ENCODE data around the gene HBS1L.

The HBS1L gene

DNA sequence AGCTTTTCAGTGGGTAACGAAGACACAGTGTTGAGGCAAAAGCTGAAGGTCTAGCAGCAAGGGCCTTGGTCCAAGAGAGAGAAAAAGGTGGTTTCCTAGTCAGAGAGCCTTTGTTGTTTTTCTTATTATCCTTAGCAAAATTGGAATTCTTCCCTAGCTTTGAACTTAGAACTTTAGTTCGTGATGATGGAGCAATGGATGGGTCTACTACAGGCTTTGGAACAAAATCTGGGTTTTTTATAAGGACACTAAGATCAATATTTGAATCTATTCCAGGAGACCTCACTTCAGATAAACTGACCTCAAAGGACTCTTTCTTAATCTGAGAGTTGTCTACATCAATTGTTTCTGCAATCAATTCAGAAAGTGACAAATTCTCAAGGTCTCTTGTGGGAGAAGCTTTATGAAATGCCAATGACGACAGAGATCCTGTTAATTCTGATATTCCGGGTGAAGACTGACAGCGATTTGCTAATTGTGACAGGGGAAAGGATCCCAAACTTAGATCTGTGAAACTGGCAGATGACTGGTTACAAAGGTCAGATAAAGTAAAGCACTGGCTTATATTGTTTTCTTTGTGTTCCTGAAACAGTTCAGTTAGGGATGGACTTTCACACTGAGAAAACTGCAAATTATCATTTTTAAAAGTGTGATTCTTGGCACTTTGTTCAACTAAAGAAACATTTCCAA, 17.7 kb downstream of the HBS1L start:
- no peak for DNase-seq (ENCODE audit: low spot score)

DNA sequence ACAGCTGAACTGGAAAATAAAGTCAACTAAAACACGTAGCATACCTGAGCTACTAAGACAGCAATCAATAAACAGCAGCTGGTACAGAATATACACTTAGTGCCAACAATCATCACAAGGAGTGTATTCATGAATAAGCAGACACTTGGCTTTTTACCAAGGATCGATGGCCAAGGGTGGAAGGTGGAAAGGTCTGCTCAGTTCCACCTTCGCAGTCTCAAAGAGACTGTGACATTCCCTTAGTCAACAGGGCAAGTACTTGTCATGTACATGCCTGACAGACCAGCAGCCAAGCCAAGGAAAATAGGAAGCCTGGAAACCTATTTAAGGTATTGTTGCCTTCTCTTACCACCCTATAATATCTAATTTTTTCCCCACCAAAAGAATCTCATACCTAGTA, 21.4 kb downstream of the HBS1L start:
- peak; percentile 30 for DNase-seq (ENCODE audit: low spot score)

DNA sequence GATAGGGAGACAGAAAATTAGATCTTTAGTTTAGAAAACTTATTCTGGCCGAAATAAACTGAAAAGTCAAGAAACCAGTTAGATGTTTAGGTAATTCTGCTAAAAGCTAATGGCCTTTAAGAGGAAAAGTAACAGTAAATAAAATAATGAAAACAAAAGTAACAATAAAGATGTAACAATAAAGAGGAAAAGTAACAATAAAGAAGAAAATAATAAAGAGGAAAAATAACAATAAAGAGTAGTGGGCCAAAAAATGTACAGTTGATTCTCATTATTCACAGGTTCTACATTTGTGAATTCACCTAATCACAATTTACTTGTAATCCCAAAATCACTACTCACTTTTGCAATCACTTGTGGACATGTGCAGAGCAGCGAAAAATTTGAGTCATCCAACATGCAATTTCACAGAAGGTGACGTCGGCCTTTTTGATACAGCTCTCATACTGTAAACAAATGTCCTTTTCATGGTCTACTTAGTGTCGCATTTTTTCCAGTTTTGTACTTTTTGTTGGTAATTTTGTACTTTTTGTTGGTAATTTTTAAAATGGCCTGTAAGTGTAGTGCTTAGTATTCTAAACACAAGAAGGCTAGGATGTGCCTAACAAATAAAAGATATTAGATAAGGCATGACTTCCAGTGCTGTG, 24.0 kb downstream of the HBS1L start:
- DNase-seq (ENCODE audit: low spot score): no peak

DNA sequence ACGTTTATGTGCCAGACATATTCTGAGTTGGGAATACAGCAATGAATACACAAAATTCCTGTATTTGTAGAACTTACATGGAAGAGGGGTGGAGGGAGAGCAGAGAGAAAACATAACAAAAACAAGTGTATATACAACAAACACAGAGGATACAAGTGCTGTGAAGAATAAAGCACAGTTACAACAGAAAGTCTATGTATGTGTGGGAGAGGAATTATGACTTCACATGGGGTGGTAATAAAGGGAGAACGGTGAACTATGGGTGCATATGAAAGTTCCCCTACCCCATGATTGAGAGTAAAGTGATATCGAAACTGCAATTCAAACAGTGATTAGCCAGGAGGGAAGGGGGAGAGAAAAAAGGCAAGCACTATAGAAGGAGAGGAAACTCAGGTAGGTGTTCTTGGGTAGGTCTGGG, 24.6 kb downstream of the HBS1L start:
- DNase-seq (ENCODE audit: low spot score): no peak

DNA sequence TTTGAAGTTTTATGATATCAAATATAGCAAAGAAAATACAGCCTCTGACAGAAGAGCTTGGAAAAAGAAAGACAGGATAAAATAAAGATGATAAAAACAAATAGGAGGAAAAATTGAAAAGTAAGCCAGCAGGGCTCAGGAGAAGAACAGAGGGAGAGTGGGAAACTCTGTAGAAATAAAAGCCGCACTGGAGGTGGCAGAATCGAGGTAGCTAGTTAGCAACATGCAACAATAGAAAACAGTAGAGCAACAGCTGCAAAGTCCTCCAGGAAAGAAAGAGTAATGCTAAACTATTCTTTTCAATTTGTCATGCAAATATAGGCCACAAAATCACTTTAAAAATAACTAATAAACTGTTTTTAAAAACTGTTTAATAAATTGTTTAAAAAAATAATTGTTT, 28.8 kb downstream of the HBS1L start:
- no peak for DNase-seq (ENCODE audit: low spot score)

DNA sequence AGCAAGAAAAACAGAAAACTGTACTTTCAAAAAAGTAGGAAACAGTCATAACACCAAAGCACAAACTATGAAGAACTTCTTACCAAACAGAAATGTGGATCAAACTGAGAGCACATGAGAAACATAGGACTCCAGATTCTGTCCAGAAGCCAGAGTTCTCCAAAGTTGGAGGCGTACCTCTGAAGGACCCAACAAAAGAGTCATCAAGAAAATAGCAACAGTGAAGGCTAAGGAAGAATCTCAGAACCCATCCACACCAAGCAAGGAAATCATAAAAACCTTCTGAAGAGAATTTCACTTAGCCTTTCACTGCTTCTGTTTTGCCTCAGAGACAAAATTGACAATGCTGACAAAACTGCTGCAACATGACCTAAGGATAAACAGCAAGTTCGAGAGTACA, 29.4 kb downstream of the HBS1L start:
- DNase-seq (ENCODE audit: low spot score): no peak

DNA sequence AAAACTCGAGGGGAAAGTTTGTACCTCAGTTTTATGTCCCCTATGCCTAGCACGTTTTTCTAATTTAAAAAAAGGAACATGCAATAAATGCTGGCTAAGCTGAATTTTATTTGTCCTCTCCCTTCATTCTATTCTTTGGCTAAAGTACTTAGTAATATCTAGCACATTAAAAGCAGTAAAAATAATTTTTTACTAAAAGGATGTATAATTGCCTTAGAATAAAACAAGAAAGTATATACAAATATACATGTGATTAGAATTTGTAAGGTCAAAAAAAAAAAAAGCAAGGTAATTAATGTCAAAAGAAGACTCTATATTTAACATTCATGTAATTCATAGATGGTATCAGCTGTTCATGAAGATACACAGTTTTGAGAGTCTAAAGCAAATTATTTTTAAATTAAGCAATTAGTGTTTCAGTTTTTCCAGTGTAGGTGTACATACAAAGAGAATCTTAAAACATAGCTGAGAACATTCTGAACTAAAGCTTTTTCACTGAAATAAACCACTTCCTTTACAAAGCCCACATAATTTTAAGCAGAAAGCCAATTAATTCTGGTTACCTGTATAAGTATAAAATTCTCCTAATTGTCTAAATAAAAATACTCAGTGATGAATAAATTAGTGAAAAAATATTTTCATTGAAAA, 32.4 kb downstream of the HBS1L start:
- no peak for DNase-seq (ENCODE audit: low spot score)

DNA sequence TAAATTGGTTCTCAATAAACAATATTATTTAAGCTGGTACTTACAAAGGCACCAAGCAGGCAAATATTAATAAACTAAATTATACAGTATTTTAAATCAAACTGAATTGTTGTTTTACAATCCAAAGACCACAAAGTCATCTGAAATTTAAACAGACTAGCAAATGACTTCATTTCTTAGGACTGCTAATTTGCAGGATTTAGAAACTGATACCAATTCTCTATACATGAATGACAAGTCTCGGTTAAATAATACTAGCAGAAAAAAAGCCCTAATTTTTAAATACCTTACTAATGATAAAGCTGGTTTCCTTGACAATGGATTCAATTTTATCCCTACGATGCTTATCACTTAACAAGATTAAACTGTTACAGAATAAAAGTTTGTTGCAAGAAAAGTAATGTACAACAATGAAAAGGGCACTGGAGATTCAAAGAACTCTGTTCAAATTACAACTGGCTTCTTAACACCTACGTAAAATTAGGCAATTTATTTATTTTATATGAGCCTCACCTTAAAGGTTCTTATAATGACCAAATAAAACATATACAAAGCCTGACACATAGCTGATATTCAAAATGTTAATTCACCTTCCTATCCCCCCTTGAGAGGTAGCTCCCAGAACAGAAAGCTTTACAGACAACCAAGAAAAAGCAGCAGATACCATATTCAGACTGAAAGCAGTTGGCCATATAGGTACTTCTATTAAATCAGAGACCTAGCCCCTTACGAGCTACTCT, 33.1 kb downstream of the HBS1L start:
- no peak for DNase-seq (ENCODE audit: low spot score)

DNA sequence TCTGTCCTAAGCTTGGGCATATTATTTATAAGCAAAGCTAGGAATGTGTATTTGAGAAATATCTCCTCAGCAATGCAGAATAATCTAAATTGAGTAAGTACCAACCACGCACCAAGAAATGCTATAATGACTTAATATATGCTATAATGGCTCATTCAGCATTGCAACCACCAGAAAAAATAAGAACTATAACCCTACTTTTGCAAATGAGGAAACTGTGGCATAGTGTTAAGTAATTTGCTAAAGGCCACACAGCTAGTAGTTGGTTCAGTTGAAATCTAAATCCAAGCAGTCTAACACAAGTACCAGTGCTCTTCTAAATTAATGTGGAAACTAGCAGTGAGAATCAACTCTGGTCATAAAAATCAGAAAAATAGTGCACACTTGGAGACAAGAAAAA, 35.7 kb downstream of the HBS1L start:
- no peak for DNase-seq (ENCODE audit: low spot score)

DNA sequence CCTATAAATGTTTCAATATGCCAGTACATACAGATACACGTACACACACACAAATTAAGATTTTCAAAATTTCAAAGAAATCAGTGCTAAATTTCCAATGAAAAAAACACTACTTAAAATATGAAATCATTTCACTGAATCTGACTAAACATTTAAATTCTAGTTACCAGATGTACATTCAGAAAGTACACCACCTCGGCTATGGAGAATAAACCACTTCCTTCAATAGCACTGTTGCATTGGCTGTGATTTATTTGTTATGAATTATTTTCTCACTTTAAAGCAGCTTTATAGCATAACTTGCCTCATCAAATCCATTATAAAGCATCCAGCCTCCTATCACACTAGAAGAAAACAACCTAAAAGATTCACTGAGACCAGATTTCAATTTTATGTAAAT, 36.6 kb downstream of the HBS1L start:
- no peak for DNase-seq (ENCODE audit: low spot score)

DNA sequence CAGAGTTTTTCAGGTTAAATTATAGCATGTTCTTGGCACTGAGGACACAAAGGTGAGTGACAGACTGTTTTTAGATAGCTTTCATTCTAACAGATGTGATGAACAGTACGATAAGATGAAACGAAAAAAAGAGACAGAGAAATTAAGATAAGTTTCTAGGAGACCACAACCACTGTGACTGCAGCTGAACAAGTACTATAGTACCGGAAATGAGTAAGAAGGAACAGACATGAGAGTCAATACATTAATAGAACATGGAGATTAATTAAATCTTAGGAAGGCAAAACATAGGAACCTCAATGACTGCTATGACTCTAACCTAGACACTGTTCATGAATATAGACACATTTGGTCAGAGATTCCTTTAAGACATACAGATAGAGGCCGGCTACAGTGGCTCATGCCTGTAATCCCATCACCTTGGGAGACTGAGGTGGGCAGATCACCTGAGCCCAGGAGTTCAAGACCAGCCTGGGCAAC, 40.2 kb downstream of the HBS1L start:
- no peak for DNase-seq (ENCODE audit: low spot score)

DNA sequence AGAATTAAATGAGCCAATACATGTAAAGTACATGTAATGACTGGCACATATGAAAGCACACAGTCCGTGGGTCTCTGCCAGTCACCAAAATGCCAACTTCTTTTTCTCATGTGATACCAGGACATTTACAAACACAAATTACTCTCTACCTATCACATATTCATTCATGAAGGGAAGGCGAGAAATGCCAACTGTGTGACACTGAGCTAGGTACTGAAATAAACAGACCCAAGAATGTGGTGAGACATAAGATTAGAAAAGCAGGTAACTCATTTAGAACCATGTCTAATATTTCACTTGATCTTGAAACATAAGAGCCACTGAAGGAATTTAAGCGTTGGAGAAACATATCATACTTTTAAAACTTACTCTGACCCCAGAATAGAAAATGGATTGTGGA, 41.4 kb downstream of the HBS1L start:
- DNase-seq (ENCODE audit: low spot score): peak; percentile 66

DNA sequence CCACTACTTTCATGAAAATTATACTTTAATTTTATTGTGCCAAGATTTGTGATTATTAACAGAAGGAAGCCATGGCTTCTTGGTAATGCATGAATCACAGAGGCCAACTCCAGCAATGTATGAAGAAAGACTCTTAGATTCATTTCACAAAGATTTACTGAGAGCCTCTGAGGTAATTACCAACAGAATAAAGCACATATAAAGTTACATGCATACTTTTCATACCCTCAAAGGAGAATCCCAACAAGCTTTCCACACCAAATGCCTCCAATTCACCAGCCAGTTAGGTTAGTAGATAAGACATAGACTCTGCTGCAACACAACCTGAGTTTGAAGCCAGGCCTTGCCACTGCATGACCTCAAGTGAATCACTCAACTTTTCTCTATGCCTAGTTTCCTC, 41.9 kb downstream of the HBS1L start:
- peak; percentile 68 for DNase-seq (ENCODE audit: low spot score)

DNA sequence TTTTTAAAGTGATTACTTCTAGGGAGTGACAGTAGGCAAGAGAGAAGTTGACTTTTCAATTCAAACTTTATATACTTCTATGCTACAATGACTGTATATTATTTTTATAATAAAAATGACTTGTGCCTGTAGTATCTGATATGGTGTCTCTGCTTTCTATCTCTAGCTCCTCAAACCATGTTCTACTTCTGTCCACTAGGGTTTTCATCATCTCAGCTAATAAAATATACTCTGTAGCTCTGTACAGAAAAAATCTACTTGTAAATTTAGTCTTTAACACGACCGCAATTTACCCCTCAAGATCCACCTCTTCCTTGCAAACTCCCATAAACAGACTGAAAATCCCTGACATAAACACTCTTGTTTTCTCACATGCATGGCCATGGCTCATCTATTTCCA, 42.3 kb downstream of the HBS1L start:
- DNase-seq (ENCODE audit: low spot score): no peak

DNA sequence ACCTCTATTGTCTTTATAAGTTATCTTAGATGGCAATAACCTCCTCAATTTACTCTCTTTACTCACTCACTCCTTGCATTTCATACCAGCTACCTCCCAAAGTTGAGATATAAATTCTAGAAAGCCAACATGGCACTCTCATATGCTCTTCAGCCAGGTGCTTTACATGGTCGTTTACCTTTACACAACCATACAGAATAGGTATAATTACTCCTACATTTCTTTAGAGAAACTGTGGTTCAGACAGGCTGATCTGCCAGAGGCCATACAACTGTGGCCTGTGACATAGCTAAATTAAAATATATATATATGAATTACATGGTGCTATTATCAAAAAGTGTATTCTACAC, 45.7 kb downstream of the HBS1L start:
- DNase-seq (ENCODE audit: low spot score): no peak

DNA sequence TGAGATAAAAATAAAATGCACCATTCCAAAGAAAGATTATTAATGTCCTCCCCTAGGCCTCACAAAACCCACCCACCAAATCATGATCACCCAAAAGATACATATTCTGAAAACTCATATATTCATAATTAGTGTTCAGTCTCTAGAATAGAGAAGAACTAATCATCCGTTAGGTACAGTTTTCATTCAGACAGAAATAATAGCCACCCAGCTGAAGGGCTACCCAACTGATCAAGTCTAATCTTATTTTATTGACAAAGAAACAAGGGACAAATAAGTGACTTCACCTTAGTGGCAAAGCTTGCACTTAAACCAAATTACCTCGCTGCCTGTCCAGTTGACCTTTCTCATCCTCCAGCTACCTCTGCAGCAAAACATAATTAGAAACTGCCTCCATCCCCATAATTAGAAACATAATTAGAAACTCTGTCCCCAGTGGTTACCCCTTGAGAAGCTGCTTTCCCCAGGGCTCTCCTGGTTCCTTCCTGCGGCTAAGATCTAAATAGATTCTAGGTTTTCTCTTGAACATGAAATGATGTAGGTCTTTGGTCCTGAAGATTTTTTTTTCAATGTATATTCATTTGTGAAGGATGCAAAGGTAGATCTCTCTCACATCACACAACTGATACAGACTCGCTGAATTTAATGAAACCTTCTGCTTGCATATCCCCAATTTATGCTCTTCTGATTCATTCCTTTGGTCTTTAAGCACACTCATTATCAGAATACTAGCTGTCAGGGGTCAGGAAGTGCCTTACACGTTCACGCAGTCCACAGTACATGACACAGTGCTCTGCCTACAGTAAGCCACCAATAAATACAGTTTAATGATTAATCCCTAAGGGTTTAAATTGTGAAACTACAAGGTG, 46.3 kb downstream of the HBS1L start:
- peak; percentile 58 for DNase-seq (ENCODE audit: low spot score)

DNA sequence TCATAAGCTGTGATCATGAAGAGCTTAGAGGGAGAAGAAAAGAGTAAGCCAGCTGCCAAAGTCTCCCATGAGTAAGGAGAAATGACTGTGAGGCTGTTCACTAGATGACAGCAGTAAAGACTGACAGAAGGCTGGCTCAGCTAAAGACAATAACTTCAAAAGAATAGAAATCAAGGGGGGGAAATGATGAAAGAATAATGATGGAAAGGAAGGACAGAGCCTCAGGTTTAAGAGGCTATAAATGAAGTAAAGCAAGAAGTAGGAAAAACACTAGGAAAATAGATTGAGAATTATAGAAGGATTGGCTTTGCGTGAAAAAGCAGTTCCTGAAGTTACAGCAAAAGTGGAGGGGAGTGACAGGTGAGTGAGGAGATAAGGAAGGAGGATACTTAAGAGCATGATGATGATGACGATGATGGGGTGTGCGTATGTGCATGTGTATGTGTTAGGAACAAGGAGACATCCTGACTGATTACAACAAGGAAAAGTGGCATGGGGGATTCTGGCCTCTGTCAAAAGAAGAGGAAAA, 48.2 kb downstream of the HBS1L start:
- DNase-seq (ENCODE audit: low spot score): peak; percentile 5

DNA sequence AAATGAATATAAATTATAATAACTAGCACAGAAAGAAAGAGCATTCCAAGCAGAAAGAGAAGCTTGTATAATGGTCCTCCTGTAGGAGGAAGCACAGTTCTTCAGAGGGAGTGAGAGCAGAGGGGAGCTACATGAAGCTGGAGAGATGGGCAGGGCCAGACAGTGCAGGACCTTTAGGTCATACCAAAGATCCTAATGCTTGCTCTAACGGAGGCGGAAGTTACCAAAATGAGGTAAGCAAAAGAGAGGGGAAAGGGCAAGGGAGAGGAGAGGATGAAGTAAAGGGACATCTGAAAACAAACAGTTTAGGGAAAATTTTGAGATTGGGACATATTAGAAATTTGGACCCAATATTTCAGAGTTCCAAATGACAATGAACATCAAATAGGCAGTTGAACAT, 50.2 kb downstream of the HBS1L start:
- DNase-seq (ENCODE audit: low spot score): no peak

DNA sequence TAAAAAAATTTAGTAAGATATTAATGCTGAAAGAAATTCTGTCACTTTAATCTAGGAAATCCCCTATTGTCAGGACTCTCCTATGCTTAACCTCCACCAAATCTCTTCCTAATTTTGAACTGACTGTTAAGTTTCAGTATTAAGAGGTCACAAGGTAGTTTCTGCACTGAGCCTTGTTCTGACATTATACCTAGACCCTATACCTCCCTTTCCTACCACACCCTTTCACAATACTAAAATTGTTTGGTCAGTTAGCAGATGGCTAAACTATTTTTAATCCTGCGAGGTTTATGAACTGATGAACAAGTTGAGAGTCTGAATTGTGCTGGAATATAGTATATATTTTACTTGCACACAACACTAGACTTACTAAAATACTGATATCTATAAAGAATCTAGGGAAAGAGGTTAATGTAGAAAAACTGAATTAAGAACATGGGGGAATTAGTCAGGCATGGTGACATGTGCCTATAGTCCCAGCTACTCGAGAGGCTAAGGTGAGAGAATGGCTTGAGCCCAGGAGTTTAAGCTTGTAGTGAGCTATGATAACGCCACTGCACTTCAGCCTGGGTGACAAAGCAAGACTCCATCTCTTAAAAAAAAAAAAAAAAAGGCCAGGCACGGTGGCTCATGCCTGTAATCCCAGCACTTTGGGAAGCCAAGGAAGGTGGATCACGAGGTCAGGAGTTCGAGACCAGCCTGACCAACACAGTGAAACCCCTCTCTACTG, 51.5 kb downstream of the HBS1L start:
- no peak for DNase-seq (ENCODE audit: low spot score)

DNA sequence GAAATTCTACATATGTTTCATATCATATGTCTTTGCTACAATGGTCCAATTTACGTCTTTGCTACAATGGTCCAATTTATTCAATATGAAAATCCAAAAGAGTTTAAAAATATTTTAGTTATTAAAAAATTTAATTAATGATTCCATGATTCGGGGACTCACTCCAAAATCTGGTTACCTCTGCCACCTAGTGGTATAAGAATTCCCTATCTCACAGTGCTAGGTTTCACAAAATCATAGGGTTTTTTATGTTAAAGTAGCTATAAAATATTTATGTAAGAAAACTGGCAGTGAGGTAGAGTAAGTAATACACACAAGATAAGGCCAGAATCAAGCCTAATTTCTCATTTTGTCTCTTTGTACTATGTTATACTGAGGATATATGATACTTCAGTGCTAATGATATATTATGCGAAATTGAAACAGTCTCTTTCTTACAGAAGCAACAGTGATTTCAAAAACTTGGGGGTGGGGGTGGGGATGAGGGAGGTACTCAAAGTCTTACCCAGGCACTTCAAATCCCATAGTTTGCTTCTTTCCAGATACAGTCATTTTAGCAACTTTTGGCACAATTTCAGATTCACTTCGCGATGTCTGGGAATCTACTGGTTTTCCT, 52.3 kb downstream of the HBS1L start:
- peak; percentile 21 for DNase-seq (ENCODE audit: low spot score)
